Anterior cingulate cortex (tissue), 58 donors: ENCODE data around the gene SCGB1C1.
"Not testable (repeated sequence)": the region's sequence is repeated elsewhere in the genome, so short reads cannot be mapped to it uniquely, and the experiment has no call there.

Source experiments
- DNase-seq, 58 donors: peaks; one replicate each; lab custom pipeline; 2025; lab: John Stamatoyannopoulos, UW

The SCGB1C1 gene

DNA sequence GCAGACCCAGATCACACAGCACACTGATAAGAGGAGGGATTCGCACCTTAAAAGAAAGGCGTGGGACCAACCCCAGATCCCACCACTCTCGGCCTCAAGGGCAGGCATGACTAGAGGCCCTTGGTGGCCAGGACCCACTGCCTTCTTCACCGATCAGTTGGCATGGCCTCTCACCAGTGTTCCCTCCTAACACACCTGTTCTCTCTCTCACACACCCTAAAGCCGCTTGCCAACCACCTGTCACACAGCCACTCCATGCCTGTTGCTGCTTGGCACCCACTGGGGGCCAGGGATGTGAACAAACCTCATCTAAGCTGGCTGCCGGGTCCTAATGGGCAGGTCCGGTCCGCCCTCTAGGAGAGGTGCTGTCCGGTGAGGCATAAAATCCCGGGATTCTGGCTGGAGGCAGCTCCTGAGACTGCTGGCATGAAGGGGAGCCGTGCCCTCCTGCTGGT is at the start of gene SCGB1C1:
TSS of gene SCGB1C1 (plus strand) at position 405 of the 455 bp plus-strand sequence. CDS start at position 427, 22 bp downstream.
- not testable (repeated sequence) for DNase-seq

DNA sequence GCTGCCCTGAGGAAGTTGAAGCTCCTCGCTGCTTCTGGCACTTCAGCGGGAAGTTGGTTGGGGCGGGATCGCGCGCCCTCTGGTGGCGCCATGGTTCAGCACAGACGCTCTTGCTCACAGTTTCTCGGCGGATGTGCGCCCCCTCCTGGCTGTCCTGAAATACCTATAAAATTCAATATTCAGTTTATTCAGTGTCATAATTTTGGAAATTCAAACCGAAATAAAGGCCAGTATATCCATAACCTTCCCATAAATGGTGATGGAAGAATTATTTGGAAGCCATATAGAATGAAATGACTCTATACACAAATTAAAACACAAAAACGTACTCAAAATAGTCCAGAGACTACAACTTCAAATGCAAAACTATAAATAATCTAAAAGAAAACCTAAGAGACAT is 12.6 kb upstream of the SCGB1C1 start:
- DNase-seq = not testable (repeated sequence)

DNA sequence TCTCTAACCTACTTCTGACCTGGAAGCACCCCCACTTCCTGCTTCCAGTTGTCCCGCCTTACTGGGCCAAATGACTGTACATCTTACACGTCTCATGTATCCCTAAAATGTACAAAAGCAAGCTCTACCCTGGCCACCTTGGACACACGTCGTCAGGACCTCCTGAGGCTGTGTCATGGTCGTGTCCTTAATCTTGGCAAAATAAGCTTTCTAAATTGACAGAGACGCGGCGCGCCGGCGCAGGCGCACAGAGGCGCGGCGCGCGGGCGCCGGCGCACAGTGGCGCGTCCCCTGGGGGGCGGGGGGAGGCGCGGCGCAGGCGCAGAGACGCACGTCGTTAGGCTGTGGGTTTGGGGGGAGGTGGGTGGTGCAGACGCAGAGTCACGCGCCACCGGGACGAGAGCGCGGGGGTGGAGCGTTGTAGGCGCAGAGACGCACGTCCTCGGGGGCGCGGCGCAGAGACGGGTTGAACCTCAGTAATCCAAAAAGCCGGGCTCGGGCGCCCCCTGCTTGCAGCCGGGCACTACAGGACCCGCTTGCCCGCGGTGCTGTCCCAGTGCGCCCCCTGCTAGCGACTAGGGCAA is 3.6 kb upstream of the SCGB1C1 start:
- DNase-seq = not testable (repeated sequence)

GRCh38 chr11:189843-190311 is 3.0 kb upstream of the SCGB1C1 start:
- not testable (repeated sequence) for DNase-seq

DNA sequence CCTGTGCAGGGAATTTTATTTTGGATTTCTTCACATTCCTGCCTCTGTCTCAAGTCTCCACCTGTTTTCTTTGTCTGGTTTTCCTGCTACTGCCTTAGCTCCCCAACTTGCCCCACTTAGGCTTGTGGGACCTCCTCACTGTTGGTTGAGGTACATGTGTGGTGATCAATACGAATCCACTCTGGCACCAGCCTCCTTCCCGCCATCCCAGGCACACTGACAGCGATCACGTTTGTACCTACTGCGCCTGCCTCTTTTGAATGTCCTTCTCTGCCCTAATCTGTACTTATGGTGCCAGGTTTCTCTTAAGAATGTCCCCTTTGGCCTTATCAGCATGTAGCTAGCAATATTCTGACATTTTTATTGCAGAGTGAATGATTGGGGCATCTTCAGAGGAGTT is 2.3 kb upstream of the SCGB1C1 start:
- DNase-seq = not testable (repeated sequence)

- not testable (repeated sequence) for DNase-seq
Measured at GRCh38 chr11:191490-192478, 1.1 kb upstream of the SCGB1C1 start.

GRCh38 chr11:193481-193880 is 603 bp downstream of the SCGB1C1 start:
- not testable (repeated sequence) for DNase-seq

DNA sequence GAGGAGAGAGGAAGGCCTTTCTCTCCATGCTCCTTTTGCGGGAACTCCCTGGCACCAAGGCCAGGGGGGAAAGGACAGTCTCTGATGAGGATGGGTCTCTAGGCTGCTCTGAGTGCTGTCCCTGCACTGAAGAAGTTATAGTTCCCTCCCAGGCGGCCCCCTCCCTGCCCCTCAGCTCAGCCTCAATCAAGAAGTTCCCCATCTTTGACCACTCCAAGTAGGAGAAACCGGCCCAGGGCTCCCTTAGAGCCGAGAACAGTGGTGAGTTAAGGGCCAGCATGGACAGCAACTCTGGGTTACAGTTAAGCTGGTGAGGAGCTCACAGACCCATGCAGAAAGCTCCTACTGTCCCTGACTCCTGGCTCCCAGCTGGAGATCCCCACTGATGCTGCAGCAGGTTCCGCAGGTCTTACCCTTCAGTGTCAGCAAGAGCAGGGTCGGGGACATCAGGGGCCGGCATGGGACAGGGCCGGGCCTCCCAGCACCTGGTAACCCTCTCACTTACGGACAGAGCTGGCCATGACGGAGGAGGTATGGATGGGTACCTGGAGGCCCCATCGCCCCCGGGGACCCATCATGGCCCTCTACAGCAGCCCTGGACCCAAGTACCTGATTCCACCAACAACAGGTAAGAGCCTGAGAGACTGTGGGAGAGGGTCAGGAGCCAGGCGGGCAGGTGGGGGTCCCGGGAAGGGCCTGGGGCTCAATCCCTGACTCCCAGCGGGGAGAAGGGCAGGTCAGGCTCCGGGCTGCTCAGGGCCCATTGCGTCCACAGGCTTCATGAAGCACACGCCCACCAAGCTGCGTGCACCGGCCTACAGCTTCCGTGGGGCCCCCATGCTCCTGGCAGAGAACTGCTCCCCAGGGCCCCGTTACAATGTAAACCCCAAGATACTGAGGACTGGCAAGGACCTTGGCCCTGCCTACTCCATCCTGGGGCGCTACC is 4.2 kb downstream of the SCGB1C1 start:
- no peak for DNase-seq

DNA sequence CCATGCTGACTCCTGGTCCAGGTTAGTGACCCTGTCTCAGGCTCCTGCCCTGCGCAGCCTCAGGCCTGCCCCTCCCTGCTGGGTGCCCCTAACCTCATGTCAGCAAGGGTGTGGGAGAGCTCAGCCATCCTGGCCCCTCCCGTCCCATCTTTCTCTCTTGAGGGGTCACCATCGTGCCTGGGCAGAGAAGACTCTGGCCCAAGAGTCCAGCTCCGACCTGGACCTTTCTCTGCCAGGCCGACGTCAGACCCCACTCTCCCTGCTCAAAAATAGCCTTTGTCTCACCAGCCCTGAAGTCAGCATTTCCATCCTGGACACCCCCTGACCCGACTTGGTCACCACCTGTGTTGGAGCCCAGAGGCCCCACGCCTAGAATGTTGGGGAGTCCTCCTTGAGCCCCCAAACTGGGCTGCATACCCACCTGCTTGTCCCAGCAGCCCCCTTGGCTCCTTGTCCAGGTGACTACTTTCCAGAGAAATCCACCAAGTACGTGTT is 4.9 kb downstream of the SCGB1C1 start:
- no peak for DNase-seq

DNA sequence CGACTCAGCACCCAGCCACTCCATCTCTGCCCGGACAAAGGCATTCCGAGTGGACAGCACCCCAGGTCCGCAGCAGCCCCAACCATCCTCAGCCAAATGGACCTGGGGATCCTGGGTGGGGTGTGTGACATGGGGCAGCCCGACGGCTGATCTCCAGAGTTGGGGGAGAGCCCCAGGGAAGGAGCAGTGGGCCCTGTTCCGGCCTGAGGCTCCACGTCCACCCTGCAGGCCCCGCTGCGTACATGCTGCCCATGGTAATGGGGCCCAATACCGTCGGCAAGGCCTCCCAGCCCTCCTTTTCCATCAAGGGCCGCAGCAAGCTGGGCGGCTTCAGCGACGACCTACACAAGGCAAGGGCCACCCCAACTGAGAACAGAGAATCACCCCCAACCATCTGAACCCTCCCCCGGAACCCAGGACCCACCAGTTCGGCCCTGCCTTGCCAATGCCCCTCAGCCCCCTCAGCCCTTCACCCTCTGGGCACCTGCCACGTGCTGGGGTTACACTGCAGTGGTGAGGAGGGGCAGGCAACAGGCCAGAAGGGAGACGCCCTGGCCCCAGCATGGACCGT is 5.4 kb downstream of the SCGB1C1 start:
- DNase-seq = no peak

- DNase-seq = no peak
Measured at GRCh38 chr11:199004-199581, 6.2 kb downstream of the SCGB1C1 start.

DNA sequence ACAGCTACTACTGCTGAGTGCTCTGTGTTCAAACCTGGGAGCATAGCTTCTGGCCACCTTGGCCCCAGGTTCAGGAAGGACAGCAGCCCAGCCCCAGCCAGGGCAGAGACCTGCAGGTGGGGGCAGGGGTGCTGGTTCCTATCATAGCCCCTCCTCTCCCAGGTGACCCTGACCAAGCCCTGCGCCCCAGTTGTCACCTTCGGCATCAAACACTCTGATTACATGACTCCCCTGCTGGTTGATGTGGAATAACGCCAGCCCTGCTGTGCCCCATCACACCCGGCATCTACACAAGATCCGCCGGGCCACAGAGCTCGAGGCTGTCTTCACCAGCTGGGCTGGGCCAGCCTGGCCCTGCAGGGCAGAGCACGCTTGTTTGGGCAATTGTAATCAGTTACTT is 6.9 kb downstream of the SCGB1C1 start:
- DNase-seq = no peak

- no peak for DNase-seq
Measured at GRCh38 chr11:200224-201003, 7.5 kb downstream of the SCGB1C1 start.

GRCh38 chr11:201966-202365 is 9.1 kb downstream of the SCGB1C1 start:
- no peak for DNase-seq

GRCh38 chr11:202490-202889 is 9.6 kb downstream of the SCGB1C1 start:
- DNase-seq = no peak

- no peak for DNase-seq
Measured at GRCh38 chr11:203056-203944, 10.4 kb downstream of the SCGB1C1 start.

- DNase-seq = no peak
Measured at GRCh38 chr11:203945-204586, 11.2 kb downstream of the SCGB1C1 start.
